DMS 273 treated with DMSO at 0.1 percent for 48 hours (cell line): Measurements from ENCODE around the gene RPRD2.
"Not testable (repeated sequence)": the region's sequence is repeated elsewhere in the genome, so short reads cannot be mapped to it uniquely, and the experiment has no call there.

Experiments used
- DNase-seq: peaks from one replicate; lab custom pipeline; 2025; lab: John Stamatoyannopoulos, UW

The RPRD2 gene

GRCh38 chr1:150363426-150364230 is at the start of gene RPRD2:
Gene RPRD2 (plus strand): TSS chr1:150364147. CDS start chr1:150364715, 568 bp downstream.
- peak; percentile 98 for DNase-seq

- not testable (repeated sequence) for DNase-seq
Measured at GRCh38 chr1:150314691-150315090, 49.3 kb upstream of the RPRD2 start.

- DNase-seq = no peak
Measured at GRCh38 chr1:150320667-150320978, 43.3 kb upstream of the RPRD2 start.

GRCh38 chr1:150321826-150322166 is 42.2 kb upstream of the RPRD2 start:
- no peak for DNase-seq

GRCh38 chr1:150322310-150322709 is 41.6 kb upstream of the RPRD2 start:
- DNase-seq = no peak

- no peak for DNase-seq
Measured at GRCh38 chr1:150332651-150333290, 31.2 kb upstream of the RPRD2 start.

- no peak for DNase-seq
Measured at GRCh38 chr1:150346316-150346715, 17.6 kb upstream of the RPRD2 start.

- no peak for DNase-seq
Measured at GRCh38 chr1:150352866-150353265, 11.1 kb upstream of the RPRD2 start.

- no peak for DNase-seq
Measured at GRCh38 chr1:150362721-150363425, 1.1 kb upstream of the RPRD2 start.

GRCh38 chr1:150364231-150365003 is 470 bp downstream of the RPRD2 start:
- DNase-seq = peak; percentile 76

GRCh38 chr1:150365941-150366340 is 2.0 kb downstream of the RPRD2 start:
- DNase-seq = no peak

GRCh38 chr1:150366416-150367296 is 2.7 kb downstream of the RPRD2 start:
- DNase-seq = no peak

- no peak for DNase-seq
Measured at GRCh38 chr1:150371110-150371509, 7.2 kb downstream of the RPRD2 start.

GRCh38 chr1:150372580-150372979 is 8.6 kb downstream of the RPRD2 start:
- DNase-seq = no peak

GRCh38 chr1:150376110-150376509 is 12.2 kb downstream of the RPRD2 start:
- DNase-seq = no peak

GRCh38 chr1:150383631-150384324 is 19.8 kb downstream of the RPRD2 start:
- DNase-seq = no peak

GRCh38 chr1:150385537-150386445 is 21.8 kb downstream of the RPRD2 start:
- DNase-seq = no peak

GRCh38 chr1:150386592-150386991 is 22.6 kb downstream of the RPRD2 start:
- DNase-seq = no peak

GRCh38 chr1:150387200-150387599 is 23.3 kb downstream of the RPRD2 start:
- DNase-seq = no peak

- DNase-seq = no peak
Measured at GRCh38 chr1:150388241-150388640, 24.3 kb downstream of the RPRD2 start.
